Parathyroid adenoma (tissue), 2 donors: ENCODE results near the gene TASOR.

Source experiments
- H2AFZ ChIP-seq: fragments of 300-600 bp; sonication (generic); one replicate; pipeline ENCODE4 v1.7.0; 2017; ENCODE audit warnings: antibody characterized with exemption, mild to moderate bottlenecking
- H3K27ac ChIP-seq: fragments of 300-600 bp; sonication (generic); one replicate; pipeline ENCODE4 v1.7.0; 2017
- H3K27me3 ChIP-seq: fragments of 300-600 bp; sonication (generic); one replicate; pipeline ENCODE4 v1.7.0; 2017; ENCODE audit warnings: low read length; ENCODE audit not compliant: control insufficient read depth, insufficient read depth
- H3K36me3 ChIP-seq: fragments of 300-600 bp; sonication (generic); one replicate; pipeline ENCODE4 v1.7.0; 2017; ENCODE audit warnings: low read length; ENCODE audit not compliant: control insufficient read depth, insufficient read depth
- H3K4me1 ChIP-seq: fragments of 300-600 bp; sonication (generic); one replicate; pipeline ENCODE4 v1.7.0; 2017; ENCODE audit warnings: control low read depth
- H3K4me2 ChIP-seq: fragments of 300-600 bp; sonication (generic); one replicate; pipeline ENCODE4 v1.7.0; 2017; ENCODE audit warnings: low read length
- H3K4me3 ChIP-seq: fragments of 300-600 bp; sonication (generic); one replicate; pipeline ENCODE4 v1.7.0; 2017; ENCODE audit warnings: low read depth, low read length
- H3K79me2 ChIP-seq: fragments of 300-600 bp; sonication (generic); one replicate; pipeline ENCODE4 v1.7.0; 2017; ENCODE audit warnings: control low read depth
- H3K9ac ChIP-seq: fragments of 300-600 bp; sonication (generic); one replicate; pipeline ENCODE4 v1.7.0; 2017; ENCODE audit warnings: mild to moderate bottlenecking
- H3K9me3 ChIP-seq: fragments of 300-600 bp; sonication (generic); one replicate; pipeline ENCODE4 v1.7.0; 2017; ENCODE audit warnings: low read length; ENCODE audit not compliant: control insufficient read depth
- CTCF ChIP-seq: fragments of 300-600 bp; sonication (generic); IDR thresholded peaks from one replicate; pipeline ENCODE4 v1.7.0; 2017; ENCODE audit warnings: antibody characterized with exemption, mild to moderate bottlenecking
- donor health status: primary hyperparathyroidism.

The TASOR gene

GRCh38 chr3:56691165-56692000 is 8.3 kb upstream of the TASOR start:
- Histone ChIP-seq H3K4me2 (no peak overlapping the region), H3K36me3 (no peaks in the 10 kb centered on the region), H3K79me2 (no peaks in the 10 kb centered on the region), H3K27me3 (no peaks in the 10 kb centered on the region), H3K9me3 (no peaks in the 10 kb centered on the region), H2AFZ (no peak overlapping the region), H3K27ac (no peak overlapping the region), H3K4me1 (no peaks in the 10 kb centered on the region), H3K9ac (no peak overlapping the region), H3K4me3 (no peak overlapping the region)
- no peak for TF ChIP-seq CTCF

- no peak overlapping the region for H3K27ac ChIP-seq
- no peak overlapping the region for H3K4me2 ChIP-seq
- no peaks in the 10 kb centered on the region for H3K36me3 ChIP-seq
- H3K79me2 ChIP-seq, result no peaks in the 10 kb centered on the region
- no peaks in the 10 kb centered on the region for H3K27me3 ChIP-seq
- H3K9ac ChIP-seq, result no peak overlapping the region
- TF ChIP-seq CTCF, result no peak
- H3K9me3 ChIP-seq, result no peaks in the 10 kb centered on the region
- no peak overlapping the region for H2AFZ ChIP-seq
- H3K4me3 ChIP-seq, result no peak overlapping the region
- H3K4me1 ChIP-seq, result no peaks in the 10 kb centered on the region
Measured at GRCh38 chr3:56689303-56689702, 6.2 kb upstream of the TASOR start.

- no peaks in the 10 kb centered on the region for H3K79me2 ChIP-seq
- H3K4me1 ChIP-seq, result no peaks in the 10 kb centered on the region
- H3K4me3 ChIP-seq, result no peak overlapping the region
- TF ChIP-seq CTCF, result no peak
- H3K36me3 ChIP-seq, result no peaks in the 10 kb centered on the region
- H2AFZ ChIP-seq, result no peak overlapping the region
- H3K4me2 ChIP-seq, result no peak overlapping the region
- no peak overlapping the region for H3K9ac ChIP-seq
- H3K9me3 ChIP-seq, result no peaks in the 10 kb centered on the region
- H3K27me3 ChIP-seq, result no peaks in the 10 kb centered on the region
- H3K27ac ChIP-seq, result no peak overlapping the region
Measured at GRCh38 chr3:56688191-56688590, 5.1 kb upstream of the TASOR start.

- H3K4me3 ChIP-seq, result no peak overlapping the region
- peaks cover 6% of the 10 kb centered on the region for H3K4me1 ChIP-seq
- no peak for TF ChIP-seq CTCF
- H3K9me3 ChIP-seq, result no peaks in the 10 kb centered on the region
- no peaks in the 10 kb centered on the region for H3K36me3 ChIP-seq
- no peaks in the 10 kb centered on the region for H3K27me3 ChIP-seq
- H3K4me2 ChIP-seq, result no peak overlapping the region
- H3K27ac ChIP-seq, result no peak overlapping the region
- H3K79me2 ChIP-seq, result peaks cover 7% of the 10 kb centered on the region
- H3K9ac ChIP-seq, result no peak overlapping the region
- H2AFZ ChIP-seq, result no peak overlapping the region
Measured at GRCh38 chr3:56684029-56684428, 964 bp upstream of the TASOR start.
